ENCODE measurements around the gene PRKCSH.
A peak's percentile ranks its signal among the peaks of the same experiment; 100 is the strongest.

Gene PRKCSH

DNA sequence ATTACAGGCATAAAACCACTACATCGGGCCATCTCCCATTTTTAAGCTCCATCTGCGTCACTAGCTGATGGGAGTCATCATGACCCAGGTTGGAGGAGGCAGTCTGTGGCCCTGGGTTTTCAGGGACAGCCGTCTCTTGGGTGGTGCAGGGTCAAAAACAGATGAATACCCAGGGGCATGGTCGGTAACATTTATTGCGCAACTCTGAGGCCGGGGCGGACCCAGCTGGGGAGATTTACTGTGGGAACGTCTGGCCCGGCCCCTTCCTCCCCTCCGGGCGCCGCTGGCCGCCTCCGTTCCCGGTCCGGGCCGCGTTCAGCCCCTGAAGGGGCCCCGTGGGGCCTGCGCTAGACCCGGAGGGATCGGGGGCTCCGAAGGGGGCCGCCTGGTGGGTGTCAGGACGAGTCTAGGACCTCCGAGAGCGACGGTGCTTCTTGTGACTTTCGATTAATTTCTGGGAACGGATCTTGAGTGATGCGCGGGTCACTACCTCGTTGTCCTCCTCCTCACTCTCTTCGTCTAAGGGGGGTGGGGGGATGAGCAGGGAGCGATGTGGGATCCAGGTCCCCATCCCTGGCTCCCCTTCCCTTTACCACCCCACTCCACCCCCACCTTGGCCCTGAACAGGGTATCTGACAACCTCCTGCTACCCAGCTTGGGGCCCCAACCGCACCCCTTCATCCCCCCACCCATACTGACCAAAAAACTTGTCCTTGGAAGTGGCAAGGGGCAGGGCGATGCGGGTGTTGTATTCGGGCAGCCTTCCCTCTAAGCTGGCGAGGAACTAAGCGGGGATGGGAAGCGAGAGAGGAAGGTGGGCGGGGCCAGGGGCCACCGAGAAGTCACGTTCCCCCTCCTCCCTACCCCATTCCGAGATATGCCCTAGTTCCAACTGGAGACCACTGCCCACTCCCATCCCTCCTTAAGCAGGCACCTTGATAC, 14.7 kb upstream of the PRKCSH start (continued):
- TF ChIP-seq, protein P1, sequence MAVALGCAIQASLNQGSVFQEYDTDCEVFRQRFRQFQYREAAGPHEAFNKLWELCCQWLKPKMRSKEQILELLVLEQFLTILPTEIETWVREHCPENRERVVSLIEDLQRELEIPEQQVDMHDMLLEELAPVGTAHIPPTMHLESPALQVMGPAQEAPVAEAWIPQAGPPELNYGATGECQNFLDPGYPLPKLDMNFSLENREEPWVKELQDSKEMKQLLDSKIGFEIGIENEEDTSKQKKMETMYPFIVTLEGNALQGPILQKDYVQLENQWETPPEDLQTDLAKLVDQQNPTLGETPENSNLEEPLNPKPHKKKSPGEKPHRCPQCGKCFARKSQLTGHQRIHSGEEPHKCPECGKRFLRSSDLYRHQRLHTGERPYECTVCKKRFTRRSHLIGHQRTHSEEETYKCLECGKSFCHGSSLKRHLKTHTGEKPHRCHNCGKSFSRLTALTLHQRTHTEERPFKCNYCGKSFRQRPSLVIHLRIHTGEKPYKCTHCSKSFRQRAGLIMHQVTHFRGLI (tag by site-specific recombination; IDR thresholded peaks at IDR 0.05) = no peak
- TF ChIP-seq ZNF335 (tag by site-specific recombination; conservative IDR thresholded peaks at IDR 0.05) (peak; percentile 27; the same call in 1 of the 2 replicates), ZNF830 (tag by site-specific recombination; IDR thresholded peaks at IDR 0.05; ENCODE audit: low read depth) (no peak), ZNF426 (tag by site-specific recombination; IDR thresholded peaks at IDR 0.05) (no peak), ZNF585B (tag by site-specific recombination; IDR thresholded peaks at IDR 0.05) (no peak), GLIS2 (tag by site-specific recombination; IDR thresholded peaks at IDR 0.05) (peak; percentile 53; the same call in 1 of the 2 replicates), ZNF133 (tag by site-specific recombination; IDR thresholded peaks at IDR 0.05) (no peak), ZNF660 (tag by site-specific recombination; IDR thresholded peaks at IDR 0.05) (no peak), SETDB1 (IDR thresholded peaks at IDR 0.05; ENCODE audit: insufficient read length, low read length) (no peak), ZNF23 (tag by site-specific recombination; IDR thresholded peaks at IDR 0.05; ENCODE audit: borderline replicate concordance) (no peak), ZNF132 (tag by site-specific recombination; IDR thresholded peaks at IDR 0.05; ENCODE audit: borderline replicate concordance) (no peak), RBAK (tag by site-specific recombination; IDR thresholded peaks at IDR 0.05) (no peak), ZFP37 (tag by site-specific recombination; IDR thresholded peaks at IDR 0.05) (no peak), ZNF571 (tag by site-specific recombination; IDR thresholded peaks at IDR 0.05) (no peak), ZNF175 (tag by site-specific recombination; IDR thresholded peaks at IDR 0.05) (no peak), ZNF211 (tag by site-specific recombination; IDR thresholded peaks at IDR 0.05; ENCODE audit: low read depth) (no peak), ZNF548 (tag by site-specific recombination; IDR thresholded peaks at IDR 0.05) (no peak), ZNF677 (tag by site-specific recombination; IDR thresholded peaks at IDR 0.05) (no peak), ZNF239 (tag by site-specific recombination; IDR thresholded peaks at IDR 0.05) (no peak)
- TF ChIP-seq, protein P2, sequence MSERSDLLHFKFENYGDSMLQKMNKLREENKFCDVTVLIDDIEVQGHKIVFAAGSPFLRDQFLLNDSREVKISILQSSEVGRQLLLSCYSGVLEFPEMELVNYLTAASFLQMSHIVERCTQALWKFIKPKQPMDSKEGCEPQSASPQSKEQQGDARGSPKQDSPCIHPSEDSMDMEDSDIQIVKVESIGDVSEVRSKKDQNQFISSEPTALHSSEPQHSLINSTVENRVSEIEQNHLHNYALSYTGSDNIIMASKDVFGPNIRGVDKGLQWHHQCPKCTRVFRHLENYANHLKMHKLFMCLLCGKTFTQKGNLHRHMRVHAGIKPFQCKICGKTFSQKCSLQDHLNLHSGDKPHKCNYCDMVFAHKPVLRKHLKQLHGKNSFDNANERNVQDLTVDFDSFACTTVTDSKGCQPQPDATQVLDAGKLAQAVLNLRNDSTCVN (tag by site-specific recombination; optimal IDR thresholded peaks at IDR 0.05) = no peak
- TF ChIP-seq, protein P3, sequence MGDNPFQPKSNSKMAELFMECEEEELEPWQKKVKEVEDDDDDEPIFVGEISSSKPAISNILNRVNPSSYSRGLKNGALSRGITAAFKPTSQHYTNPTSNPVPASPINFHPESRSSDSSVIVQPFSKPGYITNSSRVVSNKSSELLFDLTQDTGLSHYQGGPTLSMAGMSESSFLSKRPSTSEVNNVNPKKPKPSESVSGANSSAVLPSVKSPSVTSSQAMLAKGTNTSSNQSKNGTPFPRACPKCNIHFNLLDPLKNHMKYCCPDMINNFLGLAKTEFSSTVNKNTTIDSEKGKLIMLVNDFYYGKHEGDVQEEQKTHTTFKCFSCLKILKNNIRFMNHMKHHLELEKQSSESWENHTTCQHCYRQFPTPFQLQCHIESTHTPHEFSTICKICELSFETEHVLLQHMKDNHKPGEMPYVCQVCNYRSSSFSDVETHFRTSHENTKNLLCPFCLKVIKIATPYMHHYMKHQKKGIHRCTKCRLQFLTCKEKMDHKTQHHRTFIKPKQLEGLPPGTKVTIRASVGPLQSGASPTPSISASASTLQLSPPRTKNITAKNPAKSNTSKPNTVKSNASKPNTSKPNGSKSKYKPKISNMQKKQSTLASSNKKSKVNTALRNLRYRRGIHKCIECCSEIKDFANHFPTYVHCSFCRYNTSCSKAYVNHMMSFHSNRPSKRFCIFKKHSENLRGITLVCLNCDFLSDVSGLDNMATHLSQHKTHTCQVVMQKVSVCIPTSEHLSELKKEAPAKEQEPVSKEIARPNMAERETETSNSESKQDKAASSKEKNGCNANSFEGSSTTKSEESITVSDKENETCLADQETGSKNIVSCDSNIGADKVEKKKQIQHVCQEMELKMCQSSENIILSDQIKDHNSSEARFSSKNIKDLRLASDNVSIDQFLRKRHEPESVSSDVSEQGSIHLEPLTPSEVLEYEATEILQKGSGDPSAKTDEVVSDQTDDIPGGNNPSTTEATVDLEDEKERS (tag by site-specific recombination; IDR thresholded peaks at IDR 0.05) = no peak
- TF ChIP-seq, protein P4, sequence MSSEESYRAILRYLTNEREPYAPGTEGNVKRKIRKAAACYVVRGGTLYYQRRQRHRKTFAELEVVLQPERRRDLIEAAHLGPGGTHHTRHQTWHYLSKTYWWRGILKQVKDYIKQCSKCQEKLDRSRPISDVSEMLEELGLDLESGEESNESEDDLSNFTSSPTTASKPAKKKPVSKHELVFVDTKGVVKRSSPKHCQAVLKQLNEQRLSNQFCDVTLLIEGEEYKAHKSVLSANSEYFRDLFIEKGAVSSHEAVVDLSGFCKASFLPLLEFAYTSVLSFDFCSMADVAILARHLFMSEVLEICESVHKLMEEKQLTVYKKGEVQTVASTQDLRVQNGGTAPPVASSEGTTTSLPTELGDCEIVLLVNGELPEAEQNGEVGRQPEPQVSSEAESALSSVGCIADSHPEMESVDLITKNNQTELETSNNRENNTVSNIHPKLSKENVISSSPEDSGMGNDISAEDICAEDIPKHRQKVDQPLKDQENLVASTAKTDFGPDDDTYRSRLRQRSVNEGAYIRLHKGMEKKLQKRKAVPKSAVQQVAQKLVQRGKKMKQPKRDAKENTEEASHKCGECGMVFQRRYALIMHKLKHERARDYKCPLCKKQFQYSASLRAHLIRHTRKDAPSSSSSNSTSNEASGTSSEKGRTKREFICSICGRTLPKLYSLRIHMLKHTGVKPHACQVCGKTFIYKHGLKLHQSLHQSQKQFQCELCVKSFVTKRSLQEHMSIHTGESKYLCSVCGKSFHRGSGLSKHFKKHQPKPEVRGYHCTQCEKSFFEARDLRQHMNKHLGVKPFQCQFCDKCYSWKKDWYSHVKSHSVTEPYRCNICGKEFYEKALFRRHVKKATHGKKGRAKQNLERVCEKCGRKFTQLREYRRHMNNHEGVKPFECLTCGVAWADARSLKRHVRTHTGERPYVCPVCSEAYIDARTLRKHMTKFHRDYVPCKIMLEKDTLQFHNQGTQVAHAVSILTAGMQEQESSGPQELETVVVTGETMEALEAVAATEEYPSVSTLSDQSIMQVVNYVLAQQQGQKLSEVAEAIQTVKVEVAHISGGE (tag by site-specific recombination; conservative IDR thresholded peaks at IDR 0.05; ENCODE audit: low read depth) = peak; percentile 19; the same call in 1 of the 2 replicates
- TF ChIP-seq, protein P5, sequence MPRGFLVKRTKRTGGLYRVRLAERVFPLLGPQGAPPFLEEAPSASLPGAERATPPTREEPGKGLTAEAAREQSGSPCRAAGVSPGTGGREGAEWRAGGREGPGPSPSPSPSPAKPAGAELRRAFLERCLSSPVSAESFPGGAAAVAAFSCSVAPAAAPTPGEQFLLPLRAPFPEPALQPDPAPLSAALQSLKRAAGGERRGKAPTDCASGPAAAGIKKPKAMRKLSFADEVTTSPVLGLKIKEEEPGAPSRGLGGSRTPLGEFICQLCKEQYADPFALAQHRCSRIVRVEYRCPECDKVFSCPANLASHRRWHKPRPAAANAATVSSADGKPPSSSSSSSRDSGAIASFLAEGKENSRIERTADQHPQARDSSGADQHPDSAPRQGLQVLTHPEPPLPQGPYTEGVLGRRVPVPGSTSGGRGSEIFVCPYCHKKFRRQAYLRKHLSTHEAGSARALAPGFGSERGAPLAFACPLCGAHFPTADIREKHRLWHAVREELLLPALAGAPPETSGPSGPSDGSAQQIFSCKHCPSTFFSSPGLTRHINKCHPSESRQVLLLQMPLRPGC (tag by site-specific recombination; IDR thresholded peaks at IDR 0.05) = no peak
- TF ChIP-seq, protein P6, sequence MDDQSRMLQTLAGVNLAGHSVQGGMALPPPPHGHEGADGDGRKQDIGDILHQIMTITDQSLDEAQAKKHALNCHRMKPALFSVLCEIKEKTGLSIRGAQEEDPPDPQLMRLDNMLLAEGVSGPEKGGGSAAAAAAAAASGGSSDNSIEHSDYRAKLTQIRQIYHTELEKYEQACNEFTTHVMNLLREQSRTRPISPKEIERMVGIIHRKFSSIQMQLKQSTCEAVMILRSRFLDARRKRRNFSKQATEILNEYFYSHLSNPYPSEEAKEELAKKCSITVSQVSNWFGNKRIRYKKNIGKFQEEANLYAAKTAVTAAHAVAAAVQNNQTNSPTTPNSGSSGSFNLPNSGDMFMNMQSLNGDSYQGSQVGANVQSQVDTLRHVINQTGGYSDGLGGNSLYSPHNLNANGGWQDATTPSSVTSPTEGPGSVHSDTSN (CRISPR knock-in tag; IDR thresholded peaks at IDR 0.05) = no peak
- TF ChIP-seq, protein P7, sequence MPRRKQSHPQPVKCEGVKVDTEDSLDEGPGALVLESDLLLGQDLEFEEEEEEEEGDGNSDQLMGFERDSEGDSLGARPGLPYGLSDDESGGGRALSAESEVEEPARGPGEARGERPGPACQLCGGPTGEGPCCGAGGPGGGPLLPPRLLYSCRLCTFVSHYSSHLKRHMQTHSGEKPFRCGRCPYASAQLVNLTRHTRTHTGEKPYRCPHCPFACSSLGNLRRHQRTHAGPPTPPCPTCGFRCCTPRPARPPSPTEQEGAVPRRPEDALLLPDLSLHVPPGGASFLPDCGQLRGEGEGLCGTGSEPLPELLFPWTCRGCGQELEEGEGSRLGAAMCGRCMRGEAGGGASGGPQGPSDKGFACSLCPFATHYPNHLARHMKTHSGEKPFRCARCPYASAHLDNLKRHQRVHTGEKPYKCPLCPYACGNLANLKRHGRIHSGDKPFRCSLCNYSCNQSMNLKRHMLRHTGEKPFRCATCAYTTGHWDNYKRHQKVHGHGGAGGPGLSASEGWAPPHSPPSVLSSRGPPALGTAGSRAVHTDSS (tag by site-specific recombination; IDR thresholded peaks at IDR 0.05) = 0 out of 2 replicates have a peak, but pooled peaks have one; percentile 41
